HFF-Myc (cell line): ENCODE data around the gene CACHD1.
"Not testable (repeated sequence)": the region's sequence is repeated elsewhere in the genome, so short reads cannot be mapped to it uniquely, and the experiment has no call there.

ENCODE experiments used
- DNase-seq: peaks from one replicate; pipeline ENCODE4 v3.0.0-alpha.2; 2011; ENCODE audit warnings: low read depth; ENCODE audit errors: extremely low read depth
- H3K4me3 ChIP-seq: replicated peaks from 2 replicates; pipeline ENCODE4 v1.5.1; 2011; ENCODE audit warnings: low read depth, mild to moderate bottlenecking, control low read depth, low read length
- TF ChIP-seq, protein P1 (sequence below): IDR thresholded peaks from 2 replicates; pipeline ENCODE4 v1.5.1; 2012; ENCODE audit warnings: mild to moderate bottlenecking, low read depth, low read length, control low read depth; ENCODE audit errors: missing control alignments

CACHD1 gene

GRCh38 chr1:64715186-64715585 is 245.3 kb downstream of the CACHD1 start:
- TF ChIP-seq, protein P1, sequence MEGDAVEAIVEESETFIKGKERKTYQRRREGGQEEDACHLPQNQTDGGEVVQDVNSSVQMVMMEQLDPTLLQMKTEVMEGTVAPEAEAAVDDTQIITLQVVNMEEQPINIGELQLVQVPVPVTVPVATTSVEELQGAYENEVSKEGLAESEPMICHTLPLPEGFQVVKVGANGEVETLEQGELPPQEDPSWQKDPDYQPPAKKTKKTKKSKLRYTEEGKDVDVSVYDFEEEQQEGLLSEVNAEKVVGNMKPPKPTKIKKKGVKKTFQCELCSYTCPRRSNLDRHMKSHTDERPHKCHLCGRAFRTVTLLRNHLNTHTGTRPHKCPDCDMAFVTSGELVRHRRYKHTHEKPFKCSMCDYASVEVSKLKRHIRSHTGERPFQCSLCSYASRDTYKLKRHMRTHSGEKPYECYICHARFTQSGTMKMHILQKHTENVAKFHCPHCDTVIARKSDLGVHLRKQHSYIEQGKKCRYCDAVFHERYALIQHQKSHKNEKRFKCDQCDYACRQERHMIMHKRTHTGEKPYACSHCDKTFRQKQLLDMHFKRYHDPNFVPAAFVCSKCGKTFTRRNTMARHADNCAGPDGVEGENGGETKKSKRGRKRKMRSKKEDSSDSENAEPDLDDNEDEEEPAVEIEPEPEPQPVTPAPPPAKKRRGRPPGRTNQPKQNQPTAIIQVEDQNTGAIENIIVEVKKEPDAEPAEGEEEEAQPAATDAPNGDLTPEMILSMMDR: no peak
- no peak for DNase-seq

GRCh38 chr1:64721135-64721534 is 251.2 kb downstream of the CACHD1 start:
- H3K4me3 ChIP-seq: no peak overlapping the region
- TF ChIP-seq, protein P1: no peak
- no peak for DNase-seq

More at GRCh38 chr1:64715186-64715585, 245.3 kb downstream of the CACHD1 start:
- H3K4me3 ChIP-seq: no peak overlapping the region

GRCh38 chr1:64721576-64722145 is 251.7 kb downstream of the CACHD1 start:
- DNase-seq: no peak
- TF ChIP-seq, protein P1: no peak
- no peak overlapping the region for H3K4me3 ChIP-seq

DNA sequence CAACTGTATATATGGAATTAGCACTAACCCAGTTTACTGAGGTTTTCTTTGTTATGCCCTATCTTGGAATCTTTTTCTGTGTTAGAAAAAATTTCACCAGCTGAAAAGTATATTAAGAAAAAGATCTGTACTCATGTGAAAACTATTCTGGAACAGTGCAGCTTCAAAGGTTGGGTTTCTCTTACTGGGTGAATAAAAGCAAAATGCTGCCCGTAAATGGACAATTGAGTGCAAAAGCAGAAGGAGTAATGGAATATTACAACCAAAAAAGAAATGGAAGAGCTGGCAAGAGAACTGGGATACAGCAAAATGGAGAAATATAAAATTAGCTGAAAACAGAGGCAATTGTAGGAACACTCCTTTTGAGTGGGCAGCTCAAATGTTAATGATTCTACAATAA is 257.9 kb downstream of the CACHD1 start:
- no peak overlapping the region for H3K4me3 ChIP-seq
- no peak for DNase-seq
- TF ChIP-seq, protein P1: no peak

DNA sequence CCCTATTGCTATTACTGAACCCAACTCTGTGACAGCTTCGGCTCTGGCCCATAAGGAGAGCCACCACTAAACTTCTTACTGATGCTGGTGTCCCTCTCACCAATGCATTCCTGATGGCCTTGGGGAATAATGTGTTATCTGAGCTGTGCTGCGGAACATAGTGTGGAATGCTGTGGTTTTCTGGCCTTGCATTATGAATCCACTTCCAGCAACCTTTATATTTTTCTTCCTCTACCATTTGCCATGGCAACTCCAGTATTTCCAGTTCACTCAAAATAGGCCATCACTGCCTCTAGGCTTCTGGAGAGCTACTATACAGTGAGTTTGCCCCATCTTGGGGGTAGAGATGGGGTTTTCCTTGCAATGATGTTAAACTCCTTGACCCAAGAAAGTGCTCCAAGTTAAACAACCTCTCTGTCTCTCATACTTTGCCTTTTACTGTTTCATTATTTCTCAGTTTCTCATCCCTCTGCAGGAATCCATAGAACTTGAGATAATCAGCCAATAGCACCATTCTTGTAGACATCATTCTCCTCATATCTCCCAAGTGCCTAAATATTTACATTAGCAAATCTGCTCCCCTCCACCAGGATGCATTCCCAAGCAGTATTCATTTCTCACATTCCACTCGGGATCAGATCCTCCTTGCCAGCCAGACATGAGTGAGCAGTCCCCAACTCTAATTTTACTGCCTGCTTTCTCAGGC is 263.8 kb downstream of the CACHD1 start:
- H3K4me3 ChIP-seq: no peak overlapping the region
- no peak for DNase-seq
- TF ChIP-seq, protein P1: no peak

DNA sequence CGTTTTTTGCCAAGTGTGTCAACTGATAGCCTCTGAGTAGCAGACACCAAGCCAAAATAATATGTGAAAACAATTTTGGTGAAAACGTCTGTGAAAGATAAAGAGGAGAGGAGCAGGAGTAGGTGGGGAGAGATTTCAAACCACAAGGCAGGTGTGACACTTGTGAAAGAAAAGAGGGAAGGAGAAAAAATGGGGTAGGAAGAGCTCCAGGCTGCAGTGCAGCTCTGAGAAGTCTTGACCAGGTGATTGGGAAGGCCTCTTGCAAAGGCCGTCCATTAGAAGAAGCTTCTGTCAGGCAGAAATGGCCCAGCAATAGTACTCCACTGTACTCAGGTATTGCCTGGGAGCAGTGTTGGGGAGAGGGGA is 264.3 kb downstream of the CACHD1 start:
- TF ChIP-seq, protein P1: no peak
- DNase-seq: no peak
- no peak overlapping the region for H3K4me3 ChIP-seq

DNA sequence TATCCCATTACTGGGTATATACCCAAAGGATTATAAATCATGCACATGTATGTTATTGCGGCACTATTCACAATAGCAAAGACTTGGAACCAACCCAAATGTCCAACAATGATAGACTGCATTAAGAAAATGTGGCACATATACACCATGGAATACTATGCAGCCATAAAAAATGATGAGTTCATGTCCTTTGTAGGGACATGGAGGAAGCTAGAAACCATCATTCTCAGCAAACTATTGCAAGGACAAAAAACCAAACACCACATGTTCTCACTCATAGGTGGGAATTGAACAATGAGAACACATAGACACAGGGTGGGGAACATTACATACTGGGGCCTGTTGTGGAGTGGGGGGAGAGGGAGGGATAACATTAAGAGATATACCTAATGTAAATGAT is 270.8 kb downstream of the CACHD1 start:
- not testable (repeated sequence) for H3K4me3 ChIP-seq, DNase-seq
